K562 (cell line): ENCODE measurements around the gene DENND1A. TPM values are rescaled to one million over a fixed set of nuclear protein-coding genes. Genes with fewer than 3 reads are reported as not detected.

Experiments used
- CUX1 ChIP-seq: fragments of 200-800 bp; sonication (Bioruptor generic); IDR thresholded peaks from 2 replicates; pipeline ENCODE4 v1.6.1; 2016; ENCODE audit warnings: missing genetic modification characterization, missing compliant biosample characterization
- FOXJ2 ChIP-seq: fragments of 200-800 bp; sonication (Bioruptor generic); IDR thresholded peaks from 2 replicates; pipeline ENCODE4 v1.6.1; 2016; ENCODE audit warnings: missing genetic modification characterization, missing compliant biosample characterization
- MAZ ChIP-seq, 2 experiments: fragments of 450-650 bp in 1 of 2; sonication (generic) in 1 of 2; formaldehyde crosslinking; IDR thresholded peaks in 1 of 2; conservative IDR thresholded peaks in 1 of 2; 2 replicates each; pipeline versions ENCODE4 v1.4.0 to v1.5.0; 2020; ENCODE audit warnings: mild to moderate bottlenecking in 1 of 2, missing genetic modification reagents in 1 of 2
- PRPF4 ChIP-seq: fragments of 200-400 bp; formaldehyde crosslinking; IDR thresholded peaks from one replicate; pipeline ENCODE4 v1.6.1; 2017; ENCODE audit warnings: low read length, low read depth, mild to moderate bottlenecking; ENCODE audit not compliant: insufficient read depth, poor library complexity, severe bottlenecking
- PTRF ChIP-seq: fragments of 450-650 bp; IDR thresholded peaks from 2 replicates; pipeline ENCODE4 v1.6.1; 2016; ENCODE audit warnings: mild to moderate bottlenecking, missing genetic modification characterization, missing compliant biosample characterization
- RAD51 ChIP-seq: fragments of 450-650 bp; IDR thresholded peaks from 2 replicates; pipeline ENCODE4 v1.7.1; 2016; ENCODE audit warnings: low read depth, mild to moderate bottlenecking, borderline replicate concordance
- SRSF9 ChIP-seq: fragments of 200-400 bp; formaldehyde crosslinking; IDR thresholded peaks from 2 replicates; pipeline ENCODE4 v1.6.1; 2017; ENCODE audit warnings: low read depth, low read length, borderline replicate concordance
- ZNF445 ChIP-seq: fragments of 250-450 bp; sonication (Bioruptor Pico); IDR thresholded peaks from 2 replicates; pipeline ENCODE4 v1.4.0; 2020; ENCODE audit warnings: low read depth, mild to moderate bottlenecking, moderate library complexity
- ZNF592 ChIP-seq: fragments of 450-650 bp; IDR thresholded peaks from 2 replicates; pipeline ENCODE4 v1.6.1; 2017; ENCODE audit warnings: antibody characterized with exemption, mild to moderate bottlenecking
- ZNF644 ChIP-seq: fragments of 200-800 bp; sonication (Bioruptor generic); IDR thresholded peaks from 2 replicates; pipeline ENCODE4 v1.6.1; 2016; ENCODE audit warnings: low read depth, missing genetic modification characterization, missing compliant biosample characterization
- polyA plus RNA-seq, 8 experiments: library from polyadenylated mRNA; depleted of rRNA in 4 of 8; stranded (reverse) in 5 of 8; unstranded in 3 of 8; fragments of >200 nt; fragmentation: Nextera tagmentation in 2 of 8; fragmentation: Illumina TruSeq in 1 of 8; extraction: Ambion mirVana in 2 of 8; extraction: Trizol in 1 of 8; gene quantifications; 2 replicates each; pipeline versions ENCODE4 v1.2.1 to v1.2.3, GENCODE V29; 2011 to 2014; ENCODE audit warnings: inconsistent platforms in 1 of 8, missing spikeins in 1 of 8
- total RNA-seq, 7 experiments: library from RNA; depleted of rRNA in 6 of 7; stranded (reverse); fragments of >200 nt in 6 of 7; fragmentation: Illumina TruSeq in 2 of 7; extraction: Trizol in 2 of 7; gene quantifications; 2 replicates each; pipeline versions ENCODE4 v1.2.1 to v1.2.3, GENCODE V29; 2011 to 2021; ENCODE audit warnings: low replicate concordance in 1 of 7
- TF ChIP-seq, protein P1 (sequence below): fragments of 250-450 bp; sonication (Bioruptor Pico); IDR thresholded peaks from 2 replicates; pipeline ENCODE4 v1.5.0; 2020; ENCODE audit warnings: mild to moderate bottlenecking, borderline replicate concordance
- TF ChIP-seq, protein P2 (sequence below), 2 experiments: IDR thresholded peaks; 2 replicates each; pipeline ENCODE4 v1.6.1; 2011; ENCODE audit warnings: borderline replicate concordance in 1 of 2, control low read depth in 1 of 2, low read depth in 1 of 2, low read length in 1 of 2, mild to moderate bottlenecking in 1 of 2, mixed read lengths in 1 of 2, moderate library complexity in 1 of 2; ENCODE audit not compliant: insufficient read depth in 1 of 2, insufficient read length in 1 of 2, poor library complexity in 1 of 2, severe bottlenecking in 1 of 2; ENCODE audit errors: extremely low read depth in 1 of 2

The DENND1A gene
- total and polyA plus RNA-seq, 9 of the 15 experiments (the other 6 are each of a cell fraction or from before 2014, with no cell fraction given), result 7.6 to 29.5 (median 15.7) TPM

- no peak for TF ChIP-seq ZNF592
- no peak for TF ChIP-seq PTRF (tag)
- TF ChIP-seq PRPF4, result no peak
- no peak for TF ChIP-seq SRSF9
- TF ChIP-seq MAZ (CRISPR knock-in tag; conservative IDR thresholded peaks at IDR 0.05 in 1 of 2, IDR thresholded peaks at IDR 0.05 in 1 of 2), result no peak
- no peak for TF ChIP-seq FOXJ2 (tag)
- TF ChIP-seq ZNF644 (tag), result no peak
- TF ChIP-seq, protein P1, sequence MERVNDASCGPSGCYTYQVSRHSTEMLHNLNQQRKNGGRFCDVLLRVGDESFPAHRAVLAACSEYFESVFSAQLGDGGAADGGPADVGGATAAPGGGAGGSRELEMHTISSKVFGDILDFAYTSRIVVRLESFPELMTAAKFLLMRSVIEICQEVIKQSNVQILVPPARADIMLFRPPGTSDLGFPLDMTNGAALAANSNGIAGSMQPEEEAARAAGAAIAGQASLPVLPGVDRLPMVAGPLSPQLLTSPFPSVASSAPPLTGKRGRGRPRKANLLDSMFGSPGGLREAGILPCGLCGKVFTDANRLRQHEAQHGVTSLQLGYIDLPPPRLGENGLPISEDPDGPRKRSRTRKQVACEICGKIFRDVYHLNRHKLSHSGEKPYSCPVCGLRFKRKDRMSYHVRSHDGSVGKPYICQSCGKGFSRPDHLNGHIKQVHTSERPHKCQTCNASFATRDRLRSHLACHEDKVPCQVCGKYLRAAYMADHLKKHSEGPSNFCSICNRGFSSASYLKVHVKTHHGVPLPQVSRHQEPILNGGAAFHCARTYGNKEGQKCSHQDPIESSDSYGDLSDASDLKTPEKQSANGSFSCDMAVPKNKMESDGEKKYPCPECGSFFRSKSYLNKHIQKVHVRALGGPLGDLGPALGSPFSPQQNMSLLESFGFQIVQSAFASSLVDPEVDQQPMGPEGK (CRISPR knock-in tag), result no peak
- TF ChIP-seq RAD51, result no peak
- no peak for TF ChIP-seq ZNF445 (CRISPR knock-in tag)
- TF ChIP-seq CUX1 (CRISPR knock-in tag), result no peak
- TF ChIP-seq, protein P2, sequence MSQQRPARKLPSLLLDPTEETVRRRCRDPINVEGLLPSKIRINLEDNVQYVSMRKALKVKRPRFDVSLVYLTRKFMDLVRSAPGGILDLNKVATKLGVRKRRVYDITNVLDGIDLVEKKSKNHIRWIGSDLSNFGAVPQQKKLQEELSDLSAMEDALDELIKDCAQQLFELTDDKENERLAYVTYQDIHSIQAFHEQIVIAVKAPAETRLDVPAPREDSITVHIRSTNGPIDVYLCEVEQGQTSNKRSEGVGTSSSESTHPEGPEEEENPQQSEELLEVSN (IDR thresholded peaks at IDR 0.05; ENCODE audit: borderline replicate concordance in 1 of 2, extremely low read depth in 1 of 2, insufficient read depth in 1 of 2, insufficient read length in 1 of 2, low read depth in 1 of 2, low read length in 1 of 2, poor library complexity in 1 of 2, severe bottlenecking in 1 of 2), result no peak
Observed at GRCh38 chr9:123823194-123823947, 106.6 kb downstream of the DENND1A start (continued).
